ENCODE data around the gene CDC34.

CDC34 gene

DNA sequence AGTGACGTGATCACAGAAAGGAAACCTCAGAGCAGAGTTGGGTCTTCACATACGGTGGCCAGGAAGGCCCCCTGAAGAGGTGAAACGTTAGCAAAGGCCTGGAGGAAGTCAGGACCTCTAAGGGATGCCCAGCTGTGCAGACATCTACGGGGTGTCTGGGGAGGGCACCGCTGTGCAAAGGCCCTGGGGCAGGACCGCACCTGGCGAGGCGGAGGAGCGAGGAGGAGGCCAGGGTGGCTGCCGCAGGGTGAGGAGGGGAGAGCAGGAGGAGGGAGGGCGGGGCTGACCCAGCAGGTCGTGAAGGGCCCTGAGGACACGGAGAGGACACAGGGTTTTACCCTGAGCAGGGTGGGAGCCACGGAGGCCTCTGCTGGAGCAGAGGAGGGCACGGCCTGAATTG lies 47.1 kb upstream of the CDC34 start:
- H3K4me1 ChIP-seq (ENCODE audit: control insufficient read depth, low read length), result peaks cover 9% of the 10 kb centered on the region
- peaks cover 24% of the 10 kb centered on the region for H3F3A ChIP-seq (ENCODE audit: control insufficient read depth, insufficient read depth)

DNA sequence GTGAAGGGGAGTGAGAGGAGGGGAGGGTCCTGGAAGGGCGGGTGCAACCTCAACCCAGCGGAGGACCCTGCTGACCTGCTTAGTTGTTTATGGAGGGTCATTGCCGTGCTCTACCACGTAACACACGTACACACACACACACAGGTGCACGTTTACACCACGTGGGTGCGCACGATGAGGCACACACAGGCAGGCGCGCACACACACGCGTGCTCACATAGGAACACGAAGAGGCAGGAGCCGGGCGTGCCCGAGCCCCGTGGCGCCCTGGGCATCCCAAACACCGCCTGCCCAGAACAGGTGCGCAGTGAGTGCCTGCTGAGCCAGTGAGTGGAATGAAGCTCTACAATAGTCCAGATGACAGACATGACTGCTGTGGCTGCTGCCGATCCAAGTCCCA lies 46.5 kb upstream of the CDC34 start:
- H3F3A ChIP-seq (ENCODE audit: control insufficient read depth, insufficient read depth), result peaks cover 24% of the 10 kb centered on the region
- H3K27ac ChIP-seq (ENCODE audit: low read depth, low read length), result no peak overlapping the region
- peaks cover 3% of the 10 kb centered on the region; the same call in 1 of the 2 replicates for H3K79me2 ChIP-seq (ENCODE audit: control insufficient read depth, low read length)
- peaks cover 30% of the 10 kb centered on the region for H3K9me3 ChIP-seq (ENCODE audit: control insufficient read depth, insufficient read depth, low read length)
- H3K36me3 ChIP-seq (ENCODE audit: control insufficient read depth, low read length), result peaks cover 3% of the 10 kb centered on the region; the same call in 1 of the 2 replicates
- no peaks in the 10 kb centered on the region for H4K20me1 ChIP-seq (ENCODE audit: control insufficient read depth, insufficient read depth, low read depth, low read length)
- H3K4me2 ChIP-seq (ENCODE audit: low read length), result no peak overlapping the region
- peaks cover 12% of the 10 kb centered on the region for H3K4me1 ChIP-seq (ENCODE audit: control insufficient read depth, low read length)
- no peak overlapping the region for H3K4me3 ChIP-seq (ENCODE audit: low read length)
- no peaks in the 10 kb centered on the region for H3K9me2 ChIP-seq (replicated peaks; ENCODE audit: control insufficient read depth, low read length)
- no peaks in the 10 kb centered on the region for H3K27me3 ChIP-seq (ENCODE audit: control insufficient read depth, low read length)
- no peak for TF ChIP-seq EZH2phosphoT487 (IDR thresholded peaks at IDR 0.05; ENCODE audit: borderline replicate concordance, low read length)

More for the DNA sequence above, 47.1 kb upstream of the CDC34 start:
- Histone ChIP-seq H3K27me3 (ENCODE audit: control insufficient read depth, low read length) (no peaks in the 10 kb centered on the region), H3K4me3 (ENCODE audit: low read length) (no peak overlapping the region), H3K4me2 (ENCODE audit: low read length) (no peak overlapping the region), H3K9me3 (ENCODE audit: control insufficient read depth, insufficient read depth, low read length) (peaks cover 33% of the 10 kb centered on the region), H3K9me2 (replicated peaks; ENCODE audit: control insufficient read depth, low read length) (no peaks in the 10 kb centered on the region), H3K79me2 (ENCODE audit: control insufficient read depth, low read length) (peaks cover 3% of the 10 kb centered on the region; the same call in 1 of the 2 replicates), H3K27ac (ENCODE audit: low read depth, low read length) (no peak overlapping the region), H3K36me3 (ENCODE audit: control insufficient read depth, low read length) (peaks cover 3% of the 10 kb centered on the region; the same call in 1 of the 2 replicates), H4K20me1 (ENCODE audit: control insufficient read depth, insufficient read depth, low read depth, low read length) (no peaks in the 10 kb centered on the region)
- TF ChIP-seq, protein P1, sequence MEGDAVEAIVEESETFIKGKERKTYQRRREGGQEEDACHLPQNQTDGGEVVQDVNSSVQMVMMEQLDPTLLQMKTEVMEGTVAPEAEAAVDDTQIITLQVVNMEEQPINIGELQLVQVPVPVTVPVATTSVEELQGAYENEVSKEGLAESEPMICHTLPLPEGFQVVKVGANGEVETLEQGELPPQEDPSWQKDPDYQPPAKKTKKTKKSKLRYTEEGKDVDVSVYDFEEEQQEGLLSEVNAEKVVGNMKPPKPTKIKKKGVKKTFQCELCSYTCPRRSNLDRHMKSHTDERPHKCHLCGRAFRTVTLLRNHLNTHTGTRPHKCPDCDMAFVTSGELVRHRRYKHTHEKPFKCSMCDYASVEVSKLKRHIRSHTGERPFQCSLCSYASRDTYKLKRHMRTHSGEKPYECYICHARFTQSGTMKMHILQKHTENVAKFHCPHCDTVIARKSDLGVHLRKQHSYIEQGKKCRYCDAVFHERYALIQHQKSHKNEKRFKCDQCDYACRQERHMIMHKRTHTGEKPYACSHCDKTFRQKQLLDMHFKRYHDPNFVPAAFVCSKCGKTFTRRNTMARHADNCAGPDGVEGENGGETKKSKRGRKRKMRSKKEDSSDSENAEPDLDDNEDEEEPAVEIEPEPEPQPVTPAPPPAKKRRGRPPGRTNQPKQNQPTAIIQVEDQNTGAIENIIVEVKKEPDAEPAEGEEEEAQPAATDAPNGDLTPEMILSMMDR (IDR thresholded peaks at IDR 0.05; ENCODE audit: low read depth, low read length, poor library complexity, severe bottlenecking), result no peak
- TF ChIP-seq EZH2phosphoT487 (IDR thresholded peaks at IDR 0.05; ENCODE audit: borderline replicate concordance, low read length), result no peak

- peaks cover 3% of the 10 kb centered on the region; the same call in 1 of the 2 replicates for H3K36me3 ChIP-seq (ENCODE audit: control insufficient read depth, low read length)
- TF ChIP-seq, protein P1 (IDR thresholded peaks at IDR 0.05; ENCODE audit: low read depth, low read length, poor library complexity, severe bottlenecking), result no peak
- no peak for TF ChIP-seq EZH2phosphoT487 (IDR thresholded peaks at IDR 0.05; ENCODE audit: borderline replicate concordance, low read length)
- no peaks in the 10 kb centered on the region for H3K27me3 ChIP-seq (ENCODE audit: control insufficient read depth, low read length)
- H3K27ac ChIP-seq (ENCODE audit: low read depth, low read length), result no peak overlapping the region
- no peak overlapping the region for H3K4me3 ChIP-seq (ENCODE audit: low read length)
- peaks cover 23% of the 10 kb centered on the region for H3K9me3 ChIP-seq (ENCODE audit: control insufficient read depth, insufficient read depth, low read length)
- peaks cover 12% of the 10 kb centered on the region for H3K4me1 ChIP-seq (ENCODE audit: control insufficient read depth, low read length)
- peaks cover 20% of the 10 kb centered on the region for H3F3A ChIP-seq (ENCODE audit: control insufficient read depth, insufficient read depth)
- no peaks in the 10 kb centered on the region for H4K20me1 ChIP-seq (ENCODE audit: control insufficient read depth, insufficient read depth, low read depth, low read length)
- no peak overlapping the region for H3K4me2 ChIP-seq (ENCODE audit: low read length)
- no peaks in the 10 kb centered on the region for H3K9me2 ChIP-seq (replicated peaks; ENCODE audit: control insufficient read depth, low read length)
- peaks cover 3% of the 10 kb centered on the region; the same call in 1 of the 2 replicates for H3K79me2 ChIP-seq (ENCODE audit: control insufficient read depth, low read length)
Observed at GRCh38 chr19:485583-486236, 45.9 kb upstream of the CDC34 start.
